SU-DHL-6 (cell line): ENCODE data around the gene C10orf71.

Experiments used
- EZH2phosphoT487 ChIP-seq: fragments of 200-600 bp; sonication (generic), shearing (Covaris generic); conservative IDR thresholded peaks from 2 replicates; pipeline ENCODE4 v1.6.1; 2018; ENCODE audit warnings: mild to moderate bottlenecking, antibody characterized with exemption, low read length, moderate library complexity, mixed read lengths
- TF ChIP-seq, protein P1 (sequence below): fragments of 200-600 bp; sonication (generic); IDR thresholded peaks from one replicate; pipeline ENCODE4 v1.5.1; 2017; ENCODE audit warnings: antibody characterized with exemption, mild to moderate bottlenecking, low read length, moderate library complexity; ENCODE audit not compliant: insufficient read depth, poor library complexity, severe bottlenecking

GRCh38 chr10:49302088-49302487 is 3.1 kb downstream of the C10orf71 start:
- TF ChIP-seq, protein P1, sequence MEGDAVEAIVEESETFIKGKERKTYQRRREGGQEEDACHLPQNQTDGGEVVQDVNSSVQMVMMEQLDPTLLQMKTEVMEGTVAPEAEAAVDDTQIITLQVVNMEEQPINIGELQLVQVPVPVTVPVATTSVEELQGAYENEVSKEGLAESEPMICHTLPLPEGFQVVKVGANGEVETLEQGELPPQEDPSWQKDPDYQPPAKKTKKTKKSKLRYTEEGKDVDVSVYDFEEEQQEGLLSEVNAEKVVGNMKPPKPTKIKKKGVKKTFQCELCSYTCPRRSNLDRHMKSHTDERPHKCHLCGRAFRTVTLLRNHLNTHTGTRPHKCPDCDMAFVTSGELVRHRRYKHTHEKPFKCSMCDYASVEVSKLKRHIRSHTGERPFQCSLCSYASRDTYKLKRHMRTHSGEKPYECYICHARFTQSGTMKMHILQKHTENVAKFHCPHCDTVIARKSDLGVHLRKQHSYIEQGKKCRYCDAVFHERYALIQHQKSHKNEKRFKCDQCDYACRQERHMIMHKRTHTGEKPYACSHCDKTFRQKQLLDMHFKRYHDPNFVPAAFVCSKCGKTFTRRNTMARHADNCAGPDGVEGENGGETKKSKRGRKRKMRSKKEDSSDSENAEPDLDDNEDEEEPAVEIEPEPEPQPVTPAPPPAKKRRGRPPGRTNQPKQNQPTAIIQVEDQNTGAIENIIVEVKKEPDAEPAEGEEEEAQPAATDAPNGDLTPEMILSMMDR: no peak
- no peak for TF ChIP-seq EZH2phosphoT487
